GM12892 (cell line): ENCODE results near the gene FLOT2.

Experiments
- DNase-seq: peaks from one replicate; pipeline ENCODE4 v3.0.0; 2011; ENCODE audit not compliant: insufficient read length
- FAIRE-seq: peaks from 2 replicates; lab custom pipeline; 2011; peaks lifted over from hg19 to GRCh38; lab: Jason Lieb, UNC
- POLR2A ChIP-seq: IDR thresholded peaks from 2 replicates; pipeline ENCODE4 v1.6.1; 2011; ENCODE audit warnings: low read depth, low read length, control low read depth
- POLR2AphosphoS5 ChIP-seq: IDR thresholded peaks from 2 replicates; pipeline ENCODE4 v1.6.1; 2011; ENCODE audit warnings: low read depth, low read length, control low read depth
- TAF1 ChIP-seq: IDR thresholded peaks from 2 replicates; pipeline ENCODE4 v1.6.1; 2011; ENCODE audit warnings: low read depth, mild to moderate bottlenecking, control low read depth, low read length, borderline replicate concordance

FLOT2 gene

GRCh38 chr17:28888832-28889231, 8.7 kb downstream of the FLOT2 start:
- FAIRE-seq (peak; percentile 60), DNase-seq (no peak)
- TF ChIP-seq POLR2AphosphoS5 (no peak), TAF1 (no peak), POLR2A (no peak)

GRCh38 chr17:28887871-28888471, 9.6 kb downstream of the FLOT2 start:
- TF ChIP-seq POLR2AphosphoS5 (no peak), POLR2A (no peak), TAF1 (no peak)
- no peak for DNase-seq
- peak; percentile 61 for FAIRE-seq

GRCh38 chr17:28885951-28886350, 11.6 kb downstream of the FLOT2 start:
- FAIRE-seq (no peak), DNase-seq (no peak)
- TF ChIP-seq TAF1 (no peak), POLR2AphosphoS5 (no peak), POLR2A (no peak)

GRCh38 chr17:28885363-28885762, 12.2 kb downstream of the FLOT2 start:
- DNase-seq (no peak), FAIRE-seq (no peak)
- TF ChIP-seq POLR2AphosphoS5 (no peak), POLR2A (no peak), TAF1 (no peak)

GRCh38 chr17:28883967-28884702, 13.4 kb downstream of the FLOT2 start:
- FAIRE-seq: no peak
- no peak for DNase-seq
- no peak for TF ChIP-seq POLR2A
- no peak for TF ChIP-seq POLR2AphosphoS5
- no peak for TF ChIP-seq TAF1

- FAIRE-seq (no peak), DNase-seq (no peak)
- no peak for TF ChIP-seq TAF1
- TF ChIP-seq POLR2AphosphoS5: no peak
- TF ChIP-seq POLR2A: no peak
These were observed 15.2 kb downstream of the FLOT2 start for GRCh38 chr17:28882154-28882895.

DNA sequence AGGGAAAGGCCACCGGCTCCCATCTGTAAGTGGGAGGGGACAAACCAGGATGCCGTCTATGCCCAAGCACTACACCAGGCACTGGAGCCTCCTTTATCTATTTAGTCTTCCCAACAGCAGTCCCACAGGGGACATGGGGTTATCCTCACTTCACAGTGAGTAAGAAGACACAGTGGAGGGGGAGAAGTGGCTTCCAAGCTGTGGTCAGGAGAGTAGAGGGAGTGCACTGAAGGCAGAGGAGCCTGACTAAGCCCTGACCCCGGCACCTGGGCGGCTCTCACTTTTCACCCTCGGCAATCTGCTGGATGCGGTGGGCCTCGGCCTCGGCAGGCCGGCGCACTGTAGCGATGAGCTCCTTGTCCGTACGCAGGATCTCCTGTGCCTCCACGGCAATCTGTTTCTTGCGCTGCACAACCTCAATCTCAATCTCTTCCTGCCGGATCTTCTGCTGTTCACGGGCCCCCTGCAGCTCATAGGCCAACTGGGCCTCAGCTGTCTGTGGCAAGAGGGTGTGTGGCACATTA, 15.9 kb downstream of the FLOT2 start:
- FAIRE-seq (no peak), DNase-seq (no peak)
- no peak for TF ChIP-seq TAF1
- TF ChIP-seq POLR2A: no peak
- TF ChIP-seq POLR2AphosphoS5: no peak

GRCh38 chr17:28880572-28880945, 17.0 kb downstream of the FLOT2 start:
- no peak for FAIRE-seq
- no peak for DNase-seq
- no peak for TF ChIP-seq POLR2A
- TF ChIP-seq POLR2AphosphoS5: no peak
- no peak for TF ChIP-seq TAF1

GRCh38 chr17:28879886-28880571, 17.5 kb downstream of the FLOT2 start:
- no peak for TF ChIP-seq POLR2A
- TF ChIP-seq TAF1: no peak
- TF ChIP-seq POLR2AphosphoS5: no peak
- FAIRE-seq: no peak
- DNase-seq: no peak

GRCh38 chr17:28878981-28879380, 18.6 kb downstream of the FLOT2 start:
- peak; percentile 62 for DNase-seq
- TF ChIP-seq POLR2AphosphoS5 (no peak), TAF1 (no peak), POLR2A (no peak)
- peak; percentile 84 for FAIRE-seq
